Glutamatergic neuron (in vitro differentiated cells): ENCODE results near the gene GPRIN2. TPM values are rescaled to one million over a fixed set of nuclear protein-coding genes. Genes with fewer than 3 reads are reported as not detected.
"Not testable (repeated sequence)": the region's sequence is repeated elsewhere in the genome, so short reads cannot be mapped to it uniquely, and the experiment has no call there.

Experiments used
- DNase-seq: peaks from one replicate; pipeline ENCODE4 v3.0.0; 2022
- H3K27ac Mint-ChIP-seq: one replicate; pipeline ENCODE4 v1.8.0; 2020; ENCODE audit warnings: mild to moderate bottlenecking, mixed read lengths, inconsistent platforms; ENCODE audit not compliant: unreplicated experiment
- H3K27me3 Mint-ChIP-seq: one replicate; pipeline ENCODE4 v1.8.0; 2020; ENCODE audit warnings: mild to moderate bottlenecking, moderate library complexity, mixed read lengths, inconsistent platforms; ENCODE audit not compliant: unreplicated experiment
- H3K36me3 Mint-ChIP-seq: one replicate; pipeline ENCODE4 v1.8.0; 2020; ENCODE audit warnings: mild to moderate bottlenecking, mixed read lengths, inconsistent platforms; ENCODE audit not compliant: unreplicated experiment
- H3K4me1 Mint-ChIP-seq: one replicate; pipeline ENCODE4 v1.8.0; 2020; ENCODE audit warnings: mild to moderate bottlenecking, low read depth, mixed read lengths, inconsistent platforms; ENCODE audit not compliant: unreplicated experiment
- H3K4me3 Mint-ChIP-seq: one replicate; pipeline ENCODE4 v1.8.0; 2020; ENCODE audit warnings: mild to moderate bottlenecking, mixed read lengths, inconsistent platforms; ENCODE audit not compliant: unreplicated experiment
- H3K9me3 Mint-ChIP-seq: one replicate; pipeline ENCODE4 v1.8.0; 2020; ENCODE audit warnings: mild to moderate bottlenecking, moderate library complexity, mixed read lengths, inconsistent platforms; ENCODE audit not compliant: unreplicated experiment
- CTCF ChIP-seq: fragments of 200-600 bp; sonication (generic); IDR thresholded peaks from one replicate; pipeline ENCODE4 v1.5.0; 2021; ENCODE audit not compliant: partially characterized antibody, unreplicated experiment
- long read RNA-seq: library from polyadenylated mRNA; unstranded; transcript quantifications from one replicate; pipeline ENCODE4 v2.0.0, GENCODE V29; 2020; ENCODE audit not compliant: unreplicated experiment
- total RNA-seq: library from RNA; stranded (reverse); fragmentation: NEBNext Ultra II Directional; extraction: Animal tissue kit (Norgen Biotek cat#: 25700); gene quantifications from one replicate; pipeline ENCODE4 v1.2.1, GENCODE V29; 2021; ENCODE audit not compliant: unreplicated experiment

The GPRIN2 gene
- total RNA-seq: 3.0 TPM
- long read RNA-seq: 0 reads

- Mint-ChIP-seq H3K36me3 (no peaks in the 10 kb centered on the region), H3K4me1 (no peaks in the 10 kb centered on the region), H3K4me3 (peak within 1 kb of the TSS; percentile 87), H3K27ac (peak within 1 kb of the TSS; percentile 48), H3K9me3 (no peaks in the 10 kb centered on the region), H3K27me3 (peaks cover 14% of the 10 kb centered on the region)
- TF ChIP-seq CTCF: no peak
- DNase-seq: peak; percentile 52
Observed at GRCh38 chr10:46556515-46557318, at the start of gene GPRIN2. Gene GPRIN2, minus strand, starts transcription at chr10:46556658. Its CDS starts 5,922 bp downstream, at chr10:46550736.

GRCh38 chr10:46600516-46600915 is 44.1 kb upstream of the GPRIN2 start:
- H3K4me3 Mint-ChIP-seq, H3K27me3 Mint-ChIP-seq, H3K36me3 Mint-ChIP-seq, H3K27ac Mint-ChIP-seq, DNase-seq, H3K9me3 Mint-ChIP-seq, H3K4me1 Mint-ChIP-seq: not testable (repeated sequence)

- not testable (repeated sequence) for H3K4me1 Mint-ChIP-seq, H3K9me3 Mint-ChIP-seq, H3K36me3 Mint-ChIP-seq, H3K27ac Mint-ChIP-seq, H3K27me3 Mint-ChIP-seq
- peak overlapping the region; percentile 71 for H3K4me3 Mint-ChIP-seq
- peak; percentile 39 for DNase-seq
Observed at GRCh38 chr10:46597616-46598246, 41.3 kb upstream of the GPRIN2 start.

- not testable (repeated sequence) for DNase-seq, H3K27ac Mint-ChIP-seq, H3K9me3 Mint-ChIP-seq, H3K4me3 Mint-ChIP-seq, H3K36me3 Mint-ChIP-seq, H3K27me3 Mint-ChIP-seq, H3K4me1 Mint-ChIP-seq
Observed at GRCh38 chr10:46596570-46596969, 40.1 kb upstream of the GPRIN2 start.

- not testable (repeated sequence) for H3K9me3 Mint-ChIP-seq, H3K27me3 Mint-ChIP-seq, DNase-seq, H3K4me1 Mint-ChIP-seq, H3K36me3 Mint-ChIP-seq, H3K27ac Mint-ChIP-seq, H3K4me3 Mint-ChIP-seq
Observed at GRCh38 chr10:46594453-46595063, 38.1 kb upstream of the GPRIN2 start.

GRCh38 chr10:46593307-46593706 is 36.8 kb upstream of the GPRIN2 start:
- H3K4me1 Mint-ChIP-seq: not testable (repeated sequence)

GRCh38 chr10:46591053-46591452 is 34.6 kb upstream of the GPRIN2 start:
- H3K4me1 Mint-ChIP-seq: not testable (repeated sequence)

More at GRCh38 chr10:46593307-46593706, 36.8 kb upstream of the GPRIN2 start:
- not testable (repeated sequence) for H3K4me3 Mint-ChIP-seq, H3K9me3 Mint-ChIP-seq, H3K27ac Mint-ChIP-seq, H3K36me3 Mint-ChIP-seq, H3K27me3 Mint-ChIP-seq, DNase-seq

GRCh38 chr10:46589589-46589988 is 33.1 kb upstream of the GPRIN2 start:
- not testable (repeated sequence) for DNase-seq, H3K9me3 Mint-ChIP-seq, H3K4me3 Mint-ChIP-seq, H3K36me3 Mint-ChIP-seq, H3K27me3 Mint-ChIP-seq, H3K27ac Mint-ChIP-seq, H3K4me1 Mint-ChIP-seq

More at GRCh38 chr10:46591053-46591452, 34.6 kb upstream of the GPRIN2 start:
- H3K9me3 Mint-ChIP-seq, DNase-seq, H3K27ac Mint-ChIP-seq, H3K36me3 Mint-ChIP-seq, H3K27me3 Mint-ChIP-seq, H3K4me3 Mint-ChIP-seq: not testable (repeated sequence)

GRCh38 chr10:46588221-46588620 is 31.8 kb upstream of the GPRIN2 start:
- H3K27ac Mint-ChIP-seq, H3K27me3 Mint-ChIP-seq, H3K4me1 Mint-ChIP-seq, DNase-seq, H3K4me3 Mint-ChIP-seq, H3K9me3 Mint-ChIP-seq, H3K36me3 Mint-ChIP-seq: not testable (repeated sequence)

GRCh38 chr10:46587546-46587945 is 31.1 kb upstream of the GPRIN2 start:
- not testable (repeated sequence) for H3K4me3 Mint-ChIP-seq, DNase-seq, H3K36me3 Mint-ChIP-seq, H3K27ac Mint-ChIP-seq, H3K4me1 Mint-ChIP-seq, H3K9me3 Mint-ChIP-seq, H3K27me3 Mint-ChIP-seq

GRCh38 chr10:46585246-46585645 is 28.8 kb upstream of the GPRIN2 start:
- not testable (repeated sequence) for H3K9me3 Mint-ChIP-seq, DNase-seq, H3K4me1 Mint-ChIP-seq, H3K4me3 Mint-ChIP-seq, H3K27ac Mint-ChIP-seq, H3K27me3 Mint-ChIP-seq, H3K36me3 Mint-ChIP-seq
